Adrenal gland (tissue), 5 donors: ENCODE measurements around the gene PLD2.
"Not testable (repeated sequence)": the region's sequence is repeated elsewhere in the genome, so short reads cannot be mapped to it uniquely, and the experiment has no call there.

ENCODE experiments used
- POLR2A ChIP-seq, 2 donors: fragments of 450-650 bp; IDR thresholded peaks; one replicate each; pipeline ENCODE4 v1.6.1; 2017; ENCODE audit warnings: antibody characterized with exemption in 2 of 2, mild to moderate bottlenecking in 2 of 2, moderate library complexity in 1 of 2
- TF ChIP-seq, protein P1 (sequence below), 6 experiments: fragments of 450-650 bp in 4 of 6; fragments of 200-600 bp in 2 of 6; sonication (generic) in 1 of 6; IDR thresholded peaks; 1 replicate in 5 of 6; 2 replicates in 1 of 6; pipeline versions ENCODE4 v1.5.1 to v1.8.0; 2016 to 2021; ENCODE audit warnings: antibody characterized with exemption in 6 of 6, mild to moderate bottlenecking in 2 of 6, moderate library complexity in 1 of 6
- donor health status: DM: no; HTN: no; CAD: no.

DNA sequence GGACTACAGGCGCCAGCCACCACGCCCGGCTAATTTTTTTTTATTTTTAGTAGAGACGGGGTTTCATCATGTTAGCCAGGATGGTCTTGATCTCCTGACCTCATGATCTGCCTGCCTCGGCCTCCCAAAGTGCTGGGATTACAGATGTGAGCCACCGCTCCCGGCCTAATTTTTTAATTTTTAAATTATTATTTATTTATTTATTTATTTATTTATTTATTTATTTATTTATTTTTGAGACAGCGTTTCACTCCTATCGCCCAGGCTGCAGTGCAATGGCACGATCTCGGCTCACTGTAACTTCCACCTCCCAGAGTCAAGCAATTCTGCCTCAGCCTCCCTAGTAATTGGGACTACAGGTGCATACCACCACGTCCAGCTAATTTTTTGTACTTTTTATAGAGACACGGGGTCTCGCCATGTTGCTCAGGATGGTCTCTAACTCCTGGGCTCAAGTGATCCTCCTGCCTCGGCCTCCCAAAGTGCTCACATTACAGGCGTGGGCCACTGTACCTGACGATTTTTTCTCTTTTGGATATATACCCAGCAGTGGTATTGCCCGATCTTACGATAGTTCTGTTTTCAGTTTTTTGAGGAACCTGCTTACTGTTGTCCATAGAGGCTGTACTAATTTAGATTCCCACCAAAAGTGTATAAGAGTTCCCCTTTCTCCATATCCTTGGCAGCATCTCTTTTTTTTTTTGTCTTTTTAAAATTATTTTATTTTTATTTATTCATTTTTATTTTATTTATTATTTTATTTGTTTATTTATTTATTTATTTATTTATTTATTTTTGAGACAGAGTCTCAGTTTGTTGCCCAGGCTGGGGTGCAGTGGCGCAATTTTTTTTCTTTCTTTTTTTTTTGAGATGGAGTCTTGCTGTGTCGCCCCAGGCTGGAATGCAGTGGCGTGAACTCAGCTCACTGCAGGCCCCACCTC lies 62.4 kb downstream of the PLD2 start:
- TF ChIP-seq, protein P1, sequence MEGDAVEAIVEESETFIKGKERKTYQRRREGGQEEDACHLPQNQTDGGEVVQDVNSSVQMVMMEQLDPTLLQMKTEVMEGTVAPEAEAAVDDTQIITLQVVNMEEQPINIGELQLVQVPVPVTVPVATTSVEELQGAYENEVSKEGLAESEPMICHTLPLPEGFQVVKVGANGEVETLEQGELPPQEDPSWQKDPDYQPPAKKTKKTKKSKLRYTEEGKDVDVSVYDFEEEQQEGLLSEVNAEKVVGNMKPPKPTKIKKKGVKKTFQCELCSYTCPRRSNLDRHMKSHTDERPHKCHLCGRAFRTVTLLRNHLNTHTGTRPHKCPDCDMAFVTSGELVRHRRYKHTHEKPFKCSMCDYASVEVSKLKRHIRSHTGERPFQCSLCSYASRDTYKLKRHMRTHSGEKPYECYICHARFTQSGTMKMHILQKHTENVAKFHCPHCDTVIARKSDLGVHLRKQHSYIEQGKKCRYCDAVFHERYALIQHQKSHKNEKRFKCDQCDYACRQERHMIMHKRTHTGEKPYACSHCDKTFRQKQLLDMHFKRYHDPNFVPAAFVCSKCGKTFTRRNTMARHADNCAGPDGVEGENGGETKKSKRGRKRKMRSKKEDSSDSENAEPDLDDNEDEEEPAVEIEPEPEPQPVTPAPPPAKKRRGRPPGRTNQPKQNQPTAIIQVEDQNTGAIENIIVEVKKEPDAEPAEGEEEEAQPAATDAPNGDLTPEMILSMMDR (IDR thresholded peaks at IDR 0.05): not testable (repeated sequence)
- TF ChIP-seq POLR2A (IDR thresholded peaks at IDR 0.05): not testable (repeated sequence)
